HFF-Myc (cell line): ENCODE data around the gene TMEM245.
A peak's percentile ranks its signal among the peaks of the same experiment; 100 is the strongest.

Experiments
- DNase-seq: peaks from one replicate; pipeline ENCODE4 v3.0.0-alpha.2; 2011; ENCODE audit warnings: low read depth; ENCODE audit errors: extremely low read depth
- H3K4me3 ChIP-seq: replicated peaks from 2 replicates; pipeline ENCODE4 v1.5.1; 2011; ENCODE audit warnings: low read depth, mild to moderate bottlenecking, control low read depth, low read length
- TF ChIP-seq, protein P1 (sequence below): IDR thresholded peaks from 2 replicates; pipeline ENCODE4 v1.5.1; 2012; ENCODE audit warnings: mild to moderate bottlenecking, low read depth, low read length, control low read depth; ENCODE audit errors: missing control alignments

Gene TMEM245

GRCh38 chr9:109119439-109120203, at the start of gene TMEM245:
Gene TMEM245, minus strand, starts transcription at chr9:109119947. Its CDS starts 34 bp downstream, at chr9:109119913.
- peak; percentile 98 for DNase-seq
- H3K4me3 ChIP-seq: peak within 1 kb of the TSS; percentile 86
- TF ChIP-seq, protein P1, sequence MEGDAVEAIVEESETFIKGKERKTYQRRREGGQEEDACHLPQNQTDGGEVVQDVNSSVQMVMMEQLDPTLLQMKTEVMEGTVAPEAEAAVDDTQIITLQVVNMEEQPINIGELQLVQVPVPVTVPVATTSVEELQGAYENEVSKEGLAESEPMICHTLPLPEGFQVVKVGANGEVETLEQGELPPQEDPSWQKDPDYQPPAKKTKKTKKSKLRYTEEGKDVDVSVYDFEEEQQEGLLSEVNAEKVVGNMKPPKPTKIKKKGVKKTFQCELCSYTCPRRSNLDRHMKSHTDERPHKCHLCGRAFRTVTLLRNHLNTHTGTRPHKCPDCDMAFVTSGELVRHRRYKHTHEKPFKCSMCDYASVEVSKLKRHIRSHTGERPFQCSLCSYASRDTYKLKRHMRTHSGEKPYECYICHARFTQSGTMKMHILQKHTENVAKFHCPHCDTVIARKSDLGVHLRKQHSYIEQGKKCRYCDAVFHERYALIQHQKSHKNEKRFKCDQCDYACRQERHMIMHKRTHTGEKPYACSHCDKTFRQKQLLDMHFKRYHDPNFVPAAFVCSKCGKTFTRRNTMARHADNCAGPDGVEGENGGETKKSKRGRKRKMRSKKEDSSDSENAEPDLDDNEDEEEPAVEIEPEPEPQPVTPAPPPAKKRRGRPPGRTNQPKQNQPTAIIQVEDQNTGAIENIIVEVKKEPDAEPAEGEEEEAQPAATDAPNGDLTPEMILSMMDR: no peak

- no peak overlapping the region for H3K4me3 ChIP-seq
- no peak for DNase-seq
- TF ChIP-seq, protein P1: no peak
Observed at GRCh38 chr9:109168170-109168569, 48.4 kb upstream of the TMEM245 start.

DNA sequence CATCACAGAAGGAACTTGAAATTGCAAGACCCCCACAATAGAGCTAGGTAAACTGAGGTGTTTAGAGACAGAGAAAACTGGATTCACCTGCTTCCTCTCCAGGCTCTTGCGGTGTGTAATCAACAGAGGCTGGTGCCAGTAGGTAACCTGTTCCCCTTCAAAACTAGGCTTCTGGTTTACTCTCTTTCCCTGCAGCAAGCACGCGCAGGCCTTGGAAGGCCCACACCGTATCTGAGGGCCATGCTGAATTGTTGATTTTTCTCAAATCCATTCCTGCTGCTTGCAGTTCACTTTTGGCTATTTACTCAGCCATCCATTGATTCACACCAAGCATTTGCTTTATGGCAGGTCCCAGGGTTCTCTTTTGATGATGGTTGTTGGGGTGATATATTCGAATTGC, 48.0 kb upstream of the TMEM245 start:
- DNase-seq: no peak
- TF ChIP-seq, protein P1: no peak
- no peak overlapping the region for H3K4me3 ChIP-seq

GRCh38 chr9:109166771-109167601, 47.2 kb upstream of the TMEM245 start, which contains the start of gene FRRS1L:
Gene FRRS1L, minus strand, starts transcription at chr9:109167249. Its CDS starts 111 bp downstream, at chr9:109167138.
- no peak for DNase-seq
- TF ChIP-seq, protein P1: no peak

GRCh38 chr9:109166171-109166770, 46.5 kb upstream of the TMEM245 start:
- DNase-seq: no peak
- H3K4me3 ChIP-seq: no peak overlapping the region
- TF ChIP-seq, protein P1: no peak

More at GRCh38 chr9:109166771-109167601, 47.2 kb upstream of the TMEM245 start, which contains the start of gene FRRS1L:
- H3K4me3 ChIP-seq: no peak within 1 kb of the TSS

GRCh38 chr9:109164042-109164441, 44.3 kb upstream of the TMEM245 start:
- no peak overlapping the region for H3K4me3 ChIP-seq
- DNase-seq: no peak
- TF ChIP-seq, protein P1: no peak
